GM23338 (cell line): ENCODE data around the gene GADL1. TPM values are rescaled to one million over a fixed set of nuclear protein-coding genes. Genes with fewer than 3 reads are reported as not detected.

Experiments used
- ATAC-seq: fragments of 200-7000 bp; cut with Tn5 transposase; 3 replicates; pipeline ENCODE4 v1.9.1; 2020
- DNase-seq: peaks from one replicate; pipeline ENCODE4 v3.0.0-alpha.2; 2015; ENCODE audit warnings: low spot score
- H2AFZ ChIP-seq: fragments of 200-600 bp; sonication (generic); 2 replicates; pipeline ENCODE4 v1.8.0; 2016; ENCODE audit warnings: antibody characterized with exemption, mild to moderate bottlenecking, moderate library complexity
- H3F3A ChIP-seq: fragments of 200-600 bp; sonication (generic); replicated peaks from 2 replicates; pipeline ENCODE4 v1.8.0; 2017; ENCODE audit warnings: antibody characterized with exemption, mixed run types, low read depth
- H3K27ac ChIP-seq: fragments of 200-600 bp; sonication (generic); 2 replicates; pipeline ENCODE4 v1.6.1; 2016; ENCODE audit warnings: low read depth
- H3K27me3 ChIP-seq: fragments of 200-600 bp; sonication (generic); 2 replicates; pipeline ENCODE4 v1.8.0; 2016; ENCODE audit warnings: mild to moderate bottlenecking, mixed run types, moderate library complexity; ENCODE audit not compliant: insufficient read depth
- H3K36me3 ChIP-seq: fragments of 200-600 bp; sonication (generic); 2 replicates; pipeline ENCODE4 v1.8.0; 2016; ENCODE audit warnings: mild to moderate bottlenecking; ENCODE audit not compliant: insufficient read depth
- H3K4me1 ChIP-seq: fragments of 200-600 bp; sonication (generic); 2 replicates; pipeline ENCODE4 v1.8.0; 2016; ENCODE audit warnings: mild to moderate bottlenecking, moderate library complexity; ENCODE audit not compliant: insufficient read depth
- H3K4me2 ChIP-seq: fragments of 200-600 bp; sonication (generic); 2 replicates; pipeline ENCODE4 v1.7.1; 2017; ENCODE audit warnings: mixed run types
- H3K4me3 ChIP-seq: fragments of 200-600 bp; sonication (generic); 2 replicates; pipeline ENCODE4 v1.6.1; 2016; ENCODE audit warnings: mixed run types
- H3K79me2 ChIP-seq: fragments of 200-600 bp; sonication (generic); replicated peaks from 2 replicates; pipeline ENCODE4 v1.8.0; 2017; ENCODE audit warnings: mild to moderate bottlenecking; ENCODE audit not compliant: insufficient read depth
- H3K9me2 ChIP-seq: fragments of 200-600 bp; sonication (generic); 2 replicates; pipeline ENCODE4 v1.8.0; 2017; ENCODE audit not compliant: insufficient read depth
- H4K20me1 ChIP-seq: fragments of 200-600 bp; sonication (generic); replicated peaks from 2 replicates; pipeline ENCODE4 v1.8.0; 2017; ENCODE audit warnings: mild to moderate bottlenecking; ENCODE audit not compliant: insufficient read depth
- H3K27ac Mint-ChIP-seq: 2 replicates; pipeline ENCODE4 v1.8.0; 2020; ENCODE audit warnings: inconsistent platforms, mild to moderate bottlenecking, moderate library complexity, mixed read lengths
- H3K27me3 Mint-ChIP-seq: 3 replicates; pipeline ENCODE4 v1.8.0; 2022; ENCODE audit warnings: low read depth, mild to moderate bottlenecking, moderate library complexity, mixed read lengths, inconsistent platforms; ENCODE audit not compliant: insufficient read depth, poor library complexity
- H3K36me3 Mint-ChIP-seq: 3 replicates; pipeline ENCODE4 v1.8.0; 2021; ENCODE audit warnings: low read depth, mild to moderate bottlenecking, inconsistent platforms, moderate library complexity, mixed read lengths
- H3K4me1 Mint-ChIP-seq: 3 replicates; pipeline ENCODE4 v1.8.0; 2020; ENCODE audit warnings: mild to moderate bottlenecking, inconsistent platforms, mixed read lengths
- H3K4me3 Mint-ChIP-seq: 3 replicates; pipeline ENCODE4 v1.8.0; 2021; ENCODE audit warnings: moderate library complexity, mild to moderate bottlenecking, inconsistent platforms, mixed read lengths
- H3K9me3 Mint-ChIP-seq: 3 replicates; pipeline ENCODE4 v1.8.0; 2020; ENCODE audit warnings: moderate library complexity, mild to moderate bottlenecking, inconsistent platforms, mixed read lengths
- CREB1 ChIP-seq: fragments of 250-450 bp; sonication (Bioruptor Pico); IDR thresholded peaks from 2 replicates; pipeline ENCODE4 v1.5.0; 2020; ENCODE audit warnings: low read depth, mild to moderate bottlenecking, moderate library complexity
- CTCF ChIP-seq, 2 experiments: fragments of 200-600 bp in 1 of 2; sonication (generic) in 1 of 2; conservative IDR thresholded peaks; 2 replicates each; pipeline versions ENCODE4 v1.5.1 to v1.6.1; 2016 to 2017; ENCODE audit warnings: antibody characterized with exemption in 2 of 2, low read depth in 2 of 2, mild to moderate bottlenecking in 2 of 2, moderate library complexity in 1 of 2
- ETS1 ChIP-seq: IDR thresholded peaks from 2 replicates; pipeline ENCODE4 v1.6.1; 2016; ENCODE audit warnings: antibody characterized with exemption
- EZH2 ChIP-seq: fragments of 200-600 bp; sonication (generic); IDR thresholded peaks from one replicate; pipeline ENCODE4 v1.8.0; 2017; ENCODE audit warnings: antibody characterized with exemption, mild to moderate bottlenecking, low read depth; ENCODE audit not compliant: unreplicated experiment
- EZH2phosphoT487 ChIP-seq: fragments of 200-600 bp; sonication (generic); IDR thresholded peaks from one replicate; pipeline ENCODE4 v1.8.1; 2018; ENCODE audit warnings: antibody characterized with exemption; ENCODE audit not compliant: unreplicated experiment
- JUNB ChIP-seq: IDR thresholded peaks from one replicate; pipeline ENCODE4 v1.6.1; 2016; ENCODE audit warnings: antibody characterized with exemption; ENCODE audit not compliant: unreplicated experiment
- NANOG ChIP-seq: IDR thresholded peaks from 2 replicates; pipeline ENCODE4 v1.6.1; 2016; ENCODE audit warnings: antibody characterized with exemption, borderline replicate concordance
- POLR2AphosphoS5 ChIP-seq: IDR thresholded peaks from 2 replicates; pipeline ENCODE4 v1.6.1; 2016; ENCODE audit warnings: antibody characterized with exemption, low read depth
- REST ChIP-seq: IDR thresholded peaks from one replicate; pipeline ENCODE4 v1.6.1; 2018; ENCODE audit warnings: antibody characterized with exemption; ENCODE audit not compliant: unreplicated experiment
- STAT1 ChIP-seq: IDR thresholded peaks from one replicate; pipeline ENCODE4 v1.6.1; 2016; ENCODE audit warnings: antibody characterized with exemption; ENCODE audit not compliant: unreplicated experiment
- ZNF114 ChIP-seq: fragments of 250-450 bp; sonication (Bioruptor Pico); IDR thresholded peaks from 2 replicates; pipeline ENCODE4 v1.5.0; 2020; ENCODE audit warnings: mild to moderate bottlenecking, moderate library complexity
- ZNF331 ChIP-seq: fragments of 250-450 bp; sonication (Bioruptor Pico); IDR thresholded peaks from 2 replicates; pipeline ENCODE4 v1.5.0; 2020; ENCODE audit warnings: low read depth, mild to moderate bottlenecking, moderate library complexity
- polyA plus RNA-seq: library from polyadenylated mRNA; unstranded; fragments of >200 nt; fragmentation: Nextera tagmentation; extraction: Ambion mirVana; gene quantifications from 2 replicates; pipeline ENCODE4 v1.2.1, GENCODE V29; 2016
- total RNA-seq: library from RNA; depleted of rRNA; stranded (reverse); fragments of >200 nt; shearing (Covaris generic); gene quantifications from 2 replicates; pipeline ENCODE4 v1.2.3, GENCODE V29; 2014
- TF ChIP-seq, protein P1 (sequence below): fragments of 250-450 bp; sonication (Bioruptor Pico); IDR thresholded peaks from 2 replicates; pipeline ENCODE4 v1.5.0; 2020; ENCODE audit warnings: mild to moderate bottlenecking, moderate library complexity

Gene GADL1
- total and polyA plus RNA-seq, 2 experiments from 2014 or later, result 0.35 to 0.50 TPM

GRCh38 chr3:30690199-30690598, 204.3 kb downstream of the GADL1 start:
- no peak overlapping the region for H3K27ac Mint-ChIP-seq
- peaks cover 54% of the 10 kb centered on the region for H3K36me3 Mint-ChIP-seq
- H3K36me3 ChIP-seq, result peaks cover 8% of the 10 kb centered on the region; the same call in 1 of the 2 replicates
- no peak overlapping the region for H3K4me3 ChIP-seq
- H3F3A ChIP-seq, result 0 out of 2 replicates have a peak, but pooled peaks cover 3% of the 10 kb centered on the region
- no peaks in the 10 kb centered on the region for H3K79me2 ChIP-seq
- ATAC-seq (no peak), DNase-seq (no peak)
- no peak overlapping the region for H3K4me3 Mint-ChIP-seq
- no peaks in the 10 kb centered on the region for H4K20me1 ChIP-seq
- H3K27me3 Mint-ChIP-seq, result peaks cover 5% of the 10 kb centered on the region
- H3K9me2 ChIP-seq, result no peaks in the 10 kb centered on the region
- TF ChIP-seq CREB1 (CRISPR knock-in tag), result no peak
- no peak for TF ChIP-seq POLR2AphosphoS5
- no peak for TF ChIP-seq CTCF (conservative IDR thresholded peaks at IDR 0.05; ENCODE audit: low read depth in 2 of 2)
- TF ChIP-seq EZH2phosphoT487, result no peak
- TF ChIP-seq ZNF331 (CRISPR knock-in tag), result no peak
- TF ChIP-seq JUNB, result no peak
- no peak for TF ChIP-seq EZH2
- no peak for TF ChIP-seq ZNF114
- TF ChIP-seq, protein P1, sequence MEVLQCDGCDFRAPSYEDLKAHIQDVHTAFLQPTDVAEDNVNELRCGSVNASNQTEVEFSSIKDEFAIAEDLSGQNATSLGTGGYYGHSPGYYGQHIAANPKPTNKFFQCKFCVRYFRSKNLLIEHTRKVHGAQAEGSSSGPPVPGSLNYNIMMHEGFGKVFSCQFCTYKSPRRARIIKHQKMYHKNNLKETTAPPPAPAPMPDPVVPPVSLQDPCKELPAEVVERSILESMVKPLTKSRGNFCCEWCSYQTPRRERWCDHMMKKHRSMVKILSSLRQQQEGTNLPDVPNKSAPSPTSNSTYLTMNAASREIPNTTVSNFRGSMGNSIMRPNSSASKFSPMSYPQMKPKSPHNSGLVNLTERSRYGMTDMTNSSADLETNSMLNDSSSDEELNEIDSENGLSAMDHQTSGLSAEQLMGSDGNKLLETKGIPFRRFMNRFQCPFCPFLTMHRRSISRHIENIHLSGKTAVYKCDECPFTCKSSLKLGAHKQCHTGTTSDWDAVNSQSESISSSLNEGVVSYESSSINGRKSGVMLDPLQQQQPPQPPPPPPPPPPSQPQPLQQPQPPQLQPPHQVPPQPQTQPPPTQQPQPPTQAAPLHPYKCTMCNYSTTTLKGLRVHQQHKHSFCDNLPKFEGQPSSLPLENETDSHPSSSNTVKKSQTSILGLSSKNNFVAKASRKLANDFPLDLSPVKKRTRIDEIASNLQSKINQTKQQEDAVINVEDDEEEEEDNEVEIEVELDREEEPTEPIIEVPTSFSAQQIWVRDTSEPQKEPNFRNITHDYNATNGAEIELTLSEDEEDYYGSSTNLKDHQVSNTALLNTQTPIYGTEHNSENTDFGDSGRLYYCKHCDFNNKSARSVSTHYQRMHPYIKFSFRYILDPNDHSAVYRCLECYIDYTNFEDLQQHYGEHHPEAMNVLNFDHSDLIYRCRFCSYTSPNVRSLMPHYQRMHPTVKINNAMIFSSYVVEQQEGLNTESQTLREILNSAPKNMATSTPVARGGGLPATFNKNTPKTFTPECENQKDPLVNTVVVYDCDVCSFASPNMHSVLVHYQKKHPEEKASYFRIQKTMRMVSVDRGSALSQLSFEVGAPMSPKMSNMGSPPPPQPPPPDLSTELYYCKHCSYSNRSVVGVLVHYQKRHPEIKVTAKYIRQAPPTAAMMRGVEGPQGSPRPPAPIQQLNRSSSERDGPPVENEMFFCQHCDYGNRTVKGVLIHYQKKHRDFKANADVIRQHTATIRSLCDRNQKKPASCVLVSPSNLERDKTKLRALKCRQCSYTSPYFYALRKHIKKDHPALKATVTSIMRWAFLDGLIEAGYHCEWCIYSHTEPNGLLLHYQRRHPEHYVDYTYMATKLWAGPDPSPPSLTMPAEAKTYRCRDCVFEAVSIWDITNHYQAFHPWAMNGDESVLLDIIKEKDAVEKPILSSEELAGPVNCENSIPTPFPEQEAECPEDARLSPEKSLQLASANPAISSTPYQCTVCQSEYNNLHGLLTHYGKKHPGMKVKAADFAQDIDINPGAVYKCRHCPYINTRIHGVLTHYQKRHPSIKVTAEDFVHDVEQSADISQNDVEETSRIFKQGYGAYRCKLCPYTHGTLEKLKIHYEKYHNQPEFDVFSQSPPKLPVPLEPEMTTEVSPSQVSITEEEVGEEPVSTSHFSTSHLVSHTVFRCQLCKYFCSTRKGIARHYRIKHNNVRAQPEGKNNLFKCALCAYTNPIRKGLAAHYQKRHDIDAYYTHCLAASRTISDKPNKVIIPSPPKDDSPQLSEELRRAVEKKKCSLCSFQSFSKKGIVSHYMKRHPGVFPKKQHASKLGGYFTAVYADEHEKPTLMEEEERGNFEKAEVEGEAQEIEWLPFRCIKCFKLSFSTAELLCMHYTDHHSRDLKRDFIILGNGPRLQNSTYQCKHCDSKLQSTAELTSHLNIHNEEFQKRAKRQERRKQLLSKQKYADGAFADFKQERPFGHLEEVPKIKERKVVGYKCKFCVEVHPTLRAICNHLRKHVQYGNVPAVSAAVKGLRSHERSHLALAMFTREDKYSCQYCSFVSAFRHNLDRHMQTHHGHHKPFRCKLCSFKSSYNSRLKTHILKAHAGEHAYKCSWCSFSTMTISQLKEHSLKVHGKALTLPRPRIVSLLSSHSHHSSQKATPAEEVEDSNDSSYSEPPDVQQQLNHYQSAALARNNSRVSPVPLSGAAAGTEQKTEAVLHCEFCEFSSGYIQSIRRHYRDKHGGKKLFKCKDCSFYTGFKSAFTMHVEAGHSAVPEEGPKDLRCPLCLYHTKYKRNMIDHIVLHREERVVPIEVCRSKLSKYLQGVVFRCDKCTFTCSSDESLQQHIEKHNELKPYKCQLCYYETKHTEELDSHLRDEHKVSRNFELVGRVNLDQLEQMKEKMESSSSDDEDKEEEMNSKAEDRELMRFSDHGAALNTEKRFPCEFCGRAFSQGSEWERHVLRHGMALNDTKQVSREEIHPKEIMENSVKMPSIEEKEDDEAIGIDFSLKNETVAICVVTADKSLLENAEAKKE, result no peak
- TF ChIP-seq NANOG, result no peak
- no peak for TF ChIP-seq ETS1
- no peak for TF ChIP-seq STAT1
- no peak for TF ChIP-seq REST
- H3K4me1 Mint-ChIP-seq, result peaks cover 34% of the 10 kb centered on the region
- H3K4me1 ChIP-seq, result peaks cover 26% of the 10 kb centered on the region
- no peaks in the 10 kb centered on the region for H3K9me3 Mint-ChIP-seq
- no peaks in the 10 kb centered on the region for H3K27me3 ChIP-seq
- no peak overlapping the region for H3K27ac ChIP-seq
- H3K4me2 ChIP-seq, result no peak overlapping the region
- no peak overlapping the region for H2AFZ ChIP-seq
